Ascending aorta (tissue), 2 donors: ENCODE measurements around the gene NEK3. TPM values are rescaled to one million over a fixed set of nuclear protein-coding genes. Genes with fewer than 3 reads are reported as not detected.

Experiments
- DNase-seq, 2 donors: peaks; one replicate each; pipeline ENCODE4 v3.0.0-alpha.2; 2019; ENCODE audit warnings: low spot score in 2 of 2
- H3K27ac ChIP-seq, 2 donors: fragments of 200-600 bp; sonication (generic); one replicate each; pipeline ENCODE4 v1.5.1; 2016 to 2017; ENCODE audit warnings: mild to moderate bottlenecking in 1 of 2
- H3K27me3 ChIP-seq: fragments of 200-600 bp; sonication (generic); one replicate; pipeline ENCODE4 v1.5.1; 2017
- H3K36me3 ChIP-seq, 2 donors: fragments of 200-600 bp; sonication (generic); one replicate each; pipeline ENCODE4 v1.5.1; 2016
- H3K4me1 ChIP-seq, 2 donors: fragments of 200-600 bp; sonication (generic); one replicate each; pipeline ENCODE4 v1.5.1; 2016 to 2017; ENCODE audit warnings: mild to moderate bottlenecking in 1 of 2
- H3K4me3 ChIP-seq, 2 donors: fragments of 200-600 bp; sonication (generic); one replicate each; pipeline ENCODE4 v1.5.1; 2016 to 2017; ENCODE audit warnings: mild to moderate bottlenecking in 1 of 2
- H3K9me3 ChIP-seq, 2 donors: fragments of 200-600 bp; sonication (generic); one replicate each; pipeline ENCODE4 v1.5.1; 2016
- intact Hi-C: fragments of 100-400 bp; cut with DNase I; formaldehyde crosslinking; loops from one replicate; pipeline ENCODE4 v1.15.1; 2023
- total RNA-seq: library from RNA; depleted of rRNA; stranded (reverse); fragments of >200 nt; gene quantifications from one replicate; pipeline ENCODE4 v1.1.0, GENCODE V29; 2016
- TF ChIP-seq, protein P1 (sequence below), 3 experiments: fragments of 200-600 bp in 2 of 3; fragments of 450-650 bp in 1 of 3; sonication (generic) in 2 of 3; IDR thresholded peaks; one replicate each; pipeline ENCODE4 v1.5.1; 2016 to 2019; ENCODE audit warnings: antibody characterized with exemption in 3 of 3, mild to moderate bottlenecking in 1 of 3, moderate library complexity in 1 of 3

The NEK3 gene
- total RNA-seq, 1 donor from 2014 or later: 4.7 TPM

DNA sequence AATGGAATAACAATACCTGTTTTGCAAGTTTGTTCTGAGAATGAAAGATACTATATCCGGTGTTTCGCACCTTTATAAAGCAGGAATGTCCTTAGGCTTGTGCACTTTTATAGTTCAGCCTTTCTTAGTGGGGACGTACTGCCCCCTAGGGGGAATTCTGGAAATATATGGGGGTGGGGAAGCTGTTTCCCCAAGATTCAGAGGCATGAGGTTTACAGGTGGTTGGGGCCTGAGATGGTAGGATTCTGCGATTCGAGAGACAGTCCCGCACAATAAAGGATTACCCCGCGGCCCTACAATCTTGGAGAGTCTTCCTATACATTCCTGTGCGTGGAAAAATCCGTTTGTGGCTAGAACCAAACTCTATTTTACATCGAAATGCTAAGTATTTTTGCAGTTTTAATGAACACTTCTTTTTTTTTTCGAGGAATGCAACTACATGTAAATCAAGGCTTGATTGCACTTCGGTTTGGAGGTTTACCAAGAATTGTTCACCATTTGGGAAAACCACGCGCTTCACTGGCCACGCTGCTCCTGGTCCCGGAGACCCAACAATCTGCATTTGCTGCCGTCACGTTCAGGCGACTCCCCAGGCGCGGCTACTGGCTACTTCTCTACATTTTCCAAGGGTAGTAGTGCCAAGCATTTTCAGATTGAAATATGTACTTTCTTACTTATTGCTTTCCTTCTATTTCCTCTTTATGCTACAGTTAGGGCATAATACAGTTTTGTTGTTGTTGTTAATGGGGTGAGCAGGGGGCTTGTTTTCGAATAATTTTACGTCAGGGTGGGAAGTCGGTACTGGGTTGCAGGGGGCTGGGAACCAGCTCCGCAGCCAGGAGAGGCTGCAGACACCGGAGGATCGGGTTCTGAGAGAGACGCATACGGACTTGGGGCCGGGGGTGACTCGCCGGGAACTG is 31.4 kb downstream of the NEK3 start:
- peak in 1 of 2 donors; percentile 73 for DNase-seq
- TF ChIP-seq, protein P1, sequence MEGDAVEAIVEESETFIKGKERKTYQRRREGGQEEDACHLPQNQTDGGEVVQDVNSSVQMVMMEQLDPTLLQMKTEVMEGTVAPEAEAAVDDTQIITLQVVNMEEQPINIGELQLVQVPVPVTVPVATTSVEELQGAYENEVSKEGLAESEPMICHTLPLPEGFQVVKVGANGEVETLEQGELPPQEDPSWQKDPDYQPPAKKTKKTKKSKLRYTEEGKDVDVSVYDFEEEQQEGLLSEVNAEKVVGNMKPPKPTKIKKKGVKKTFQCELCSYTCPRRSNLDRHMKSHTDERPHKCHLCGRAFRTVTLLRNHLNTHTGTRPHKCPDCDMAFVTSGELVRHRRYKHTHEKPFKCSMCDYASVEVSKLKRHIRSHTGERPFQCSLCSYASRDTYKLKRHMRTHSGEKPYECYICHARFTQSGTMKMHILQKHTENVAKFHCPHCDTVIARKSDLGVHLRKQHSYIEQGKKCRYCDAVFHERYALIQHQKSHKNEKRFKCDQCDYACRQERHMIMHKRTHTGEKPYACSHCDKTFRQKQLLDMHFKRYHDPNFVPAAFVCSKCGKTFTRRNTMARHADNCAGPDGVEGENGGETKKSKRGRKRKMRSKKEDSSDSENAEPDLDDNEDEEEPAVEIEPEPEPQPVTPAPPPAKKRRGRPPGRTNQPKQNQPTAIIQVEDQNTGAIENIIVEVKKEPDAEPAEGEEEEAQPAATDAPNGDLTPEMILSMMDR (IDR thresholded peaks at IDR 0.05): peak; percentile 72 to 87 (median 78)
- intact Hi-C loops: loop anchor here (1.0 to 5.0 kb wide), 4 partner anchors 116 to 313 kb away; partner anchors contain the start of genes ALG11 and TMEM272
- H3K36me3 ChIP-seq: peaks cover 8 to 14% of the 10 kb centered on the region in 2 donors
- peaks cover 0 to 3% of the 10 kb centered on the region in 2 donors for H3K4me1 ChIP-seq
- H3K27ac ChIP-seq: peak overlapping the region; percentile 42 to 48
- no peaks in the 10 kb centered on the region for H3K9me3 ChIP-seq
- no peaks in the 10 kb centered on the region for H3K27me3 ChIP-seq
- H3K4me3 ChIP-seq: peak overlapping the region; percentile 68 to 78

DNA sequence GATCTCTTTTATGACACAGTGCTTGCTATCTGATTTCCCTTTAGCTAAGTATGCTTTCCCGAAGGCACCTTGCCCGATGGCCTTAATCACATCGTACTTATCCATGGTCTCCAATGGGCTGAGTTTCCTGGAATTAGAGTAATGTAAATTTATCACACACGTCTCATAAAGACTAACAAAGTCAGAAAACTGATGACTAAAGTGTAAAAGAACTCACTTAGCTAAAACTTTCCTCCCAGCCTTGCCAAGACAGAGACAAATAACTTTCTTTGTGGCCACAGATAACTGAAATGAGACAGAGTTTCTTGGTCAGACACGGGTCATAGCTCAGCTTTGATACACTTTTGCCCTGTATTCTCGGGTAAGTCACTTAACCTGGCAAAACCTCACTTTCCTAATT is 32.0 kb downstream of the NEK3 start:
- Histone ChIP-seq H3K4me3 (peak overlapping the region; percentile 68 to 78), H3K27ac (peak overlapping the region; percentile 42 to 48)

DNA sequence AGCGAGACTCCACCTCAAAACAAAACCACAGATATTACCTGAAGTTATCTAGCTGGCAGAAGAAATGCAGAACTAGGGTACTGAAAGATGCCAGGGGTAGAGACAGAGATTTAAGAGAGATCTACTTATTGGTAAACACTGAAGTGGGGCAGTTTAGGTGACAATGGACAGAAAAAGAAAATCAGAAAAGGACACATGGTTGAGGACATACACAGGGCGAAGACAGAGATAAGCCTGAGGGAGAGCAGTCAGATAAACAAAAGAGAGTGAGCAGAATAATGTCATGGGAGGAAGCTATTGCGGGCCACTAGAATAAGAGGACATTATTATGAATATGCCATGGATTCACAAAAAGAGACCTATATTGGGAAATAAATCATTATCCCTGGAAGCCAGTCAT is 33.9 kb downstream of the NEK3 start:
- no peaks in the 10 kb centered on the region for H3K27me3 ChIP-seq
- no peak overlapping the region for H3K4me3 ChIP-seq
- intact Hi-C loops: loop anchor here (5.0 kb wide), 1 partner anchor 278 kb away; the partner anchor contains the start of gene TMEM272
- H3K36me3 ChIP-seq: no peaks in the 10 kb centered on the region
- no peak overlapping the region for H3K27ac ChIP-seq
- peaks cover 0 to 3% of the 10 kb centered on the region in 2 donors for H3K4me1 ChIP-seq
- no peaks in the 10 kb centered on the region for H3K9me3 ChIP-seq
- TF ChIP-seq, protein P1 (IDR thresholded peaks at IDR 0.05): no peak
- no peak for DNase-seq

More for the DNA sequence above, 32.0 kb downstream of the NEK3 start:
- intact Hi-C loops: loop anchor here (5.0 kb wide), 1 partner anchor 280 kb away; the partner anchor contains the start of gene TMEM272
- Histone ChIP-seq H3K27me3 (no peaks in the 10 kb centered on the region), H3K4me1 (peaks cover 0 to 3% of the 10 kb centered on the region in 2 donors), H3K36me3 (peaks cover 2 to 14% of the 10 kb centered on the region in 2 donors), H3K9me3 (no peaks in the 10 kb centered on the region)
- TF ChIP-seq, protein P1 (IDR thresholded peaks at IDR 0.05): no peak
- DNase-seq: no peak

DNA sequence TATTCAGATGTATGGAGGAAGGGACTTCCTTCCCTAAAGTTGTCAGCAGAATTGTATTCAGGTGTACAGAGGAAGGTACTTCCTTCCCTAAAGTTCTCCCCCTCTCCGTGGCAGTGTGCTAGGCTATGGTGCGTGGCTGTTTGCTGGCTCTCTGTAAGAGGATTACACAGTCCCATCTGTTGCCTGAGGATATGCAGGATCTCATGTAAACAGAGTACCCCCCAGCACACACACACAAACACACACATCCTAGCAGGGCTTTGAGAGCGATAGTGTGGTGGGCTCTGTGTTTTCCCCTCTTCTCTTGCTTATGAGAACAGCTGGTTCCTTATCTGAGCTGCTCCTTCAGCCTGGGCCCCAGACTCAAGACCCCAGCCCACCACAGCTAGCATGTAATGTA is 40.8 kb downstream of the NEK3 start:
- H3K36me3 ChIP-seq: no peaks in the 10 kb centered on the region
- H3K9me3 ChIP-seq: no peaks in the 10 kb centered on the region
- no peaks in the 10 kb centered on the region for H3K4me1 ChIP-seq
- DNase-seq: no peak
- no peaks in the 10 kb centered on the region for H3K27me3 ChIP-seq
- no peak overlapping the region for H3K27ac ChIP-seq
- TF ChIP-seq, protein P1 (IDR thresholded peaks at IDR 0.05): no peak
- no peak overlapping the region for H3K4me3 ChIP-seq
- intact Hi-C loops: no loop called here

DNA sequence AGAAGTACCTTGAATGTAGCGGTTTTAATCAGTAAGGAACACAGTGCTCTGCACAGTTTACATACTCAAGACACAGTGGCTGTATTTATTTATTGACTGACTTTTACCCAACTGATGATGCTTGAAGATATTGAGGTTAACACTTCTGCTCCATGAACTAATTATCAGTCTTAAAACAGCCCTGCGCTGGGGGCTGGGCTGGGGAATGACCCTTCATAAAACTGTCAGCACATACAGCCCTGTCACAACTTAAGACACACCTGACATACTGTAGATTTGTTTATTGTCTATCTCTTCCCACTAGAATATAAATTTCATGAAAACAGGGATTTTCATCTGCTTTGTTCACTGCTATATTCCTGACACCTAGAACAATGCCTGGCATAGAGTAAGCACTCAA is 41.3 kb downstream of the NEK3 start:
- intact Hi-C loops: no loop called here
- Histone ChIP-seq H3K4me3 (no peak overlapping the region), H3K9me3 (no peaks in the 10 kb centered on the region), H3K27me3 (no peaks in the 10 kb centered on the region), H3K4me1 (no peaks in the 10 kb centered on the region), H3K27ac (no peak overlapping the region), H3K36me3 (no peaks in the 10 kb centered on the region)
- TF ChIP-seq, protein P1 (IDR thresholded peaks at IDR 0.05): no peak
- no peak for DNase-seq
